KOPT-K1 (cell line): ENCODE results near the gene SUMO2.
"Not testable (repeated sequence)": the region's sequence is repeated elsewhere in the genome, so short reads cannot be mapped to it uniquely, and the experiment has no call there.

Experiments used
- H3K27ac ChIP-seq: fragments of 200-600 bp; sonication (generic); 2 replicates; pipeline ENCODE4 v1.5.1; 2016; ENCODE audit warnings: antibody characterized with exemption, mild to moderate bottlenecking, low read depth, low read length; ENCODE audit not compliant: poor library complexity, severe bottlenecking
- H3K36me3 ChIP-seq: fragments of 200-600 bp; sonication (generic); 2 replicates; pipeline ENCODE4 v1.5.1; 2017; ENCODE audit warnings: antibody characterized with exemption, mild to moderate bottlenecking, low read length, moderate library complexity; ENCODE audit not compliant: insufficient read depth
- H3K9me3 ChIP-seq: fragments of 200-600 bp; sonication (generic); 2 replicates; pipeline ENCODE4 v1.5.1; 2017; ENCODE audit warnings: antibody characterized with exemption, low read length, mild to moderate bottlenecking; ENCODE audit not compliant: insufficient read depth, poor library complexity, severe bottlenecking

The SUMO2 gene

DNA sequence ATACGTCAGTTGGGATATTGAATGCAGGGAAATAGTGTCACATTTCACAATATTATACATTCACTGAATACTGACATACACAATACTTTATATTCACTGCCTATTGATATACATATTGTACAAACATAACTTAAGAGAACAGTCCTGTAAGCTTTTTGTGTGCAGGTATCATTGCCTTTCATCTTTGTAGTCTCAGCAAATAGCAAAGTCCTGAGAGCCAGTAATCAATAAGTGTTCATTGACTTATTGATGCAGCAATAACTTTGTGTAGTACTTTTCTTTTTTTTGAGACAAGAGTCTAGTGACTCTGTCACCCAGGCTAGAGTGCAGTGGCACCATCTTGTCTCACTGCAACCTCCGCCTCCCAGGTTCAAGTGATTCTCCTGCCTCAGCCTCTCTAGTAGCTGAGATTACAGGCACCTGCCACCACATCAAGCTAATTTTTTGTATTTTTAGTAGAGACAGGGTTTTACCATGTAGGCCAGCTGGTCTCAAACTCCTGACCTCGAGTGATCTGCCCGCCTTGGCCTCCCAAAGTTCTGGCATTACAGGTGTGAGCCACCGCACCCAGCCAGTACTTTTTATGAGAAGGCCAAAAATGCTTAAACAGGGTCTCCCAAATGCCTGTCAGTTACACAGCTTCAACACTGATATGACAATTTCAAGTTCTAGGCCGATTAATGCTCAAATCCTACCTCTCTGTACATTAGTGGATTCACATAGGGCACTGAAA is 17.3 kb upstream of the SUMO2 start:
- Histone ChIP-seq H3K9me3 (no peaks in the 10 kb centered on the region), H3K36me3 (no peaks in the 10 kb centered on the region), H3K27ac (no peak overlapping the region)

DNA sequence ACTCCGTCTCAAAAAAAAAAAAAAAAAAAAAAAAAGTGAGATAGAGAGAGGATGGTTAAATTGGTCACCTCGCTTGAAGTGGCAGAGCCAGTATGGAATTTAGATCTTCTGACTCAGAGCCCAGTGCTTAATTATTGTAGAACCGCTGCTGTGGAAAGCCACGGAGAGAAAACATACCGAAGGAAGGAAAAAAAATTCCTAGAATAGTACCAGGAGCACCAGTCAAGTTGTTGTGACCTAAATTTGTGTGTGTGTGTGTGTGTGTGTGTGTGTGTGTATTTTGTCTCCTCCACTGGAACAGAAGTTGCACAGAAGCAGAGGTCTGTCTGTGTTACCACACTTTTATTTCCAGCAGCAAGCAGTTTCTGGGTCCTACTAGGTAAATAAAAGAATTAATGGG is 12.1 kb upstream of the SUMO2 start:
- no peaks in the 10 kb centered on the region for H3K36me3 ChIP-seq
- no peaks in the 10 kb centered on the region for H3K9me3 ChIP-seq
- no peak overlapping the region for H3K27ac ChIP-seq

DNA sequence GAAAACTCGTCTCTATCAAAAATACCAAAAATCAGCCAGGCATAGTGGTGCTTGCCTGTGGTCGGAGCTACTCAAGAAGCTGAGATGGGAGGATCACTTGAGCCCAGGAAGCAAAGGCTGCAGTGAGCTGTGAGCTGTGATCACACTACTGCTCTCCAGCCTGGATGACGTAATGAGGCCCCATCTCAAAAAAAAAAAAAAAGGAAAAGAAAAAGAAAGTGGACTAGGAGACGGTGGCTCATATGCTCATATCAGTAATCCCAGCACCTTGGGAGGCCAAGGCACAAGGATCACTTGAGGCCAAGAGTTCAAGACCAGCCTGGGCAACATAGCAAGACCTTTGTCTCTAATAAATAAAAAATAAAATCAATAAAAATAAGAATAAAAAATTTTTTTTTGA is 8.8 kb upstream of the SUMO2 start:
- no peaks in the 10 kb centered on the region for H3K9me3 ChIP-seq
- no peaks in the 10 kb centered on the region for H3K36me3 ChIP-seq
- no peak overlapping the region for H3K27ac ChIP-seq

DNA sequence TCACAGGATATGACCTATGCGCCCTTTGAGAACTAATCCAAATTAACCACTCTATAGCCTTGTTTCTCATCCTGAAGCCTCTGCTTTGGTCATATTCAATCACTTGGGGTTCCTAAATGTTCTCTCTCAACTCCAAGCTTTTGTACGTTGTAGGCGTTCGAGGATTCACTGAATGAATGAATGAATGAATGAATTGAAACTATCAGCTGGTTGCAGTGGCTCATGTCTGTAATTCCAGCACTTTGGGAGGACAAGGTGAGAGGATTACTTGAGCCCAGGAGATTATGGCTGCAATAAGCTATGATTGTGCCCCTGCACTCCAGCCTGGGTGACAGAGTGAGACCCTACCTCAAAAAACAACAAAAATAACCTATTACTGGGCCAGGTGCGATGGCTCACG is 5.9 kb upstream of the SUMO2 start:
- H3K36me3 ChIP-seq, result no peaks in the 10 kb centered on the region
- no peak overlapping the region for H3K27ac ChIP-seq
- no peaks in the 10 kb centered on the region for H3K9me3 ChIP-seq

DNA sequence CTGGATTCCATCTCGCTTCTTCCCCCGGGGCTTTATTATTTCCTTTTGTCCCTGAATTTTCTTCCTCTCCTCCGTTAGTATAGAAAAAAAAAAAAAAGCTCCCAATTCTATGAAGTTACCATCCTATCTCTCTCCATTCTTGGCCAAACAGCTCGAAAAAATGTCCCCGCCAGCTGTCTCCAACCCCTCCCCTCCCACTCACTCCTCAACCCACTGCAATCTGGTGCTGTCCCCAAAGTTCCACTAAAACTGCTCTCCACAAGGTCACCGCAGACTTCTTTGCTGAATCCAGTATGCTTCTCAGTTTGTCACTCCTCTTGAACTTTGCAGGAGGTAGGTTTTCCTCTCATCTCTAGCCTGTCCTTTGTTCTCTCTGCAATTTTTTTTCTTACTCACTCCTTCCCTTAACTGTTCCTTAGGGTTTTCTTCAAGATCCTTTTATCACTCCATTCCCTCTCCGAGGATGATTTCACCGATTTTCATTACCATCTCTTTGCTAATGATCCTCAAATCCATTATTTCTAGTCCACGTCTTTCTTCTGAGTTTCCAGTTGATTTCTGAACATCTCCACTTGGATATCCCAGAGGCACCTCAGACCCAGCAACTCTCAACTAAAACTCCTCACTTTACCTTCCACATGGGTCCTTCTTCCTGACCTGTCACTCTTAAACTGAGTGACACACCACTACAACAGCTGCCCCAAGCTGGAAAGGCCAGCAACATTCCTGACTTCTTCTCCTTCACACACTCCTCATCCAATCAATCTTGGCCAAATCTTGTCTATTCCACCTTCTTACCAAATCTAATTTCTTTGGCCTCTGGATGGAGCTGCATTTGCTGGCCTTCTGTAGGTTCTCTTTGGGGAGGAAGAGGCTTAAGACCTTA is 1.5 kb upstream of the SUMO2 start:
- peaks cover 14% of the 10 kb centered on the region for H3K36me3 ChIP-seq
- no peaks in the 10 kb centered on the region for H3K9me3 ChIP-seq
- peak overlapping the region; percentile 97 for H3K27ac ChIP-seq

DNA sequence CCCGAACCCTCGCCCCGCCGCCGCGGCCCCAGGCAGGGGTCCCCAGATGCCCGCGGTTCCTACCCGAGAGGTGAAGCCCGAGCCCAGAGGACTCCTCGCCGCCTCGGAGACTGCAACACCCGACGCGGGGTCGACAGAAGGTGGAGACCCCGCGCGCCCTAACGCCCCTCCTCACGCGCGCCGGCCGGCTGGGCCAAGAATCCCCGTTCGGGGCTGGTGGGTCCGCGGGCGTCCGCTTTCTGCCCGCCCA is 515 bp downstream of the SUMO2 start:
- H3K9me3 ChIP-seq, result no peaks in the 10 kb centered on the region
- H3K27ac ChIP-seq, result peak overlapping the region; percentile 97
- H3K36me3 ChIP-seq, result peaks cover 34% of the 10 kb centered on the region

DNA sequence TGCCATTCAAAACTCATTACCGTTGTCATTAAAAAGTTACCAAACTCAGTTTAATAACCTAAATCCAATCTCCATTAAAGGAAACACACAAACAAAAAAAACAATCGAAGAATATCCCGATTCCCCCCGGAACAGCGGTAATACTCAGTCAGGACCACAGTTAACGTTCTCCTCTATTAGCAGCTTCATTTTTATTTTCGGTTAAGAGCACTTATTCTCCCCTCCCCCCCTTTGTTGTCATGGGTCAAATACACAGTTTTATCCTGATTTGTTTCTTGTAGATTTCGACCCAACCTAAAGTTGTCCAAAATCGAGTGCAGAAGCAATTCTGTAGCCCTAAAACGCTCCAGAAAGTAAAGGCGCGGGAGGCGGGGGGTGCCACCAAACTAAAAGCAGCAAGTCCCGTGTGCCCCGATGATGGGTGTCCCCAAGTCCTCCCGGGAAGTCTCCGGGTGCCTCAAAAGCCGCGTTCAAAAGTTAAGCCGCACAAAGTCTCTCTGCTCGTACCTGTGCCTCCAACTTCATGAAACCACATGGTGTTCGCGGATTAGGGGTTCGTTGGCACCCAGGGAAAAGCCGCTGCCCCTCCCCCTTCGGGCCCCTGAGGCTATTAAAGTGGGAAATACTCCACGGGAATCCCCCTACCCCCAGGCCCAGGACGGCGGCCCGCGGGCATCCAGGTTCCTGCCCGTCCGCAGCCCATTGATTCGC is 996 bp downstream of the SUMO2 start:
- H3K9me3 ChIP-seq, result no peaks in the 10 kb centered on the region
- H3K36me3 ChIP-seq, result peaks cover 39% of the 10 kb centered on the region
- peak overlapping the region; percentile 97 for H3K27ac ChIP-seq

DNA sequence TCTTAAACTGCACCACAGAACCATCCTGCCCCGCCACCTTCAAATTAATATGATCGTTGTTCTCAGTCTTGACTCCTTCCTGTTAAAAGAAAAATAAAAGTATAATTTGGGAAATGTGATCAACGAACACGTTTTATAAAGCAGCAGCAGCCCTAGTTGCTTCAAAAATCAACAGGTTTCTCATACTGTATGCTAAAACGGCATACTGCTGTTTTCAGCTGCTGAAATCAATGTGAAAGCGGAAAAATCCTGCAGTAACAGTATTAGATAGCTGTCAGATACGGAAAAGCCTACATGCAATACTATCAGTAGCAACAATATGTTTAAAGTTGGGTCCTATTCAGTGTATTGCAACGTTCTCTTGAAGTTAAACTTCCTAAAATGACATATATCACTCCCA is 1.6 kb downstream of the SUMO2 start:
- Histone ChIP-seq H3K27ac (peak overlapping the region; percentile 97), H3K9me3 (no peaks in the 10 kb centered on the region), H3K36me3 (peaks cover 45% of the 10 kb centered on the region)

DNA sequence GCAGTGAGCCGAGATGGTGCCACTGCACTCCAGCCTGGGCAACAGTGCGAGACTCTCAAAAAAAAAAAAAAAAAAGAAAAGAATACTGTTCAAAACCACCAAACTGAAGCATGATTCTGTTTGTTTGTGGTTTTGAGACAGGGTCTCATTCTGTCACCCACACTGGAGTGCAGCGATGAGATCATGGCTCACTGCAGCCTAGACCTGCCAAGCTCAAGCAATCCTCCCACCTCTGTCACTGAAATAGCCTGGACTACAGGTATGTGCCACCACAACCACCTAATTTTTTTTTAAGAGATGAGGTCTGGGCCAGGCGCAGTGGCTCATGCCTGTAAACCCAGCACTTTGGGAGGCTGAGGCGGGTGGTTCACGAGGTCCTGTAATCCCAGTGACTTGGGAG is 4.3 kb downstream of the SUMO2 start:
- Histone ChIP-seq H3K27ac (peak overlapping the region; percentile 28), H3K9me3 (no peaks in the 10 kb centered on the region), H3K36me3 (peaks cover 72% of the 10 kb centered on the region)

DNA sequence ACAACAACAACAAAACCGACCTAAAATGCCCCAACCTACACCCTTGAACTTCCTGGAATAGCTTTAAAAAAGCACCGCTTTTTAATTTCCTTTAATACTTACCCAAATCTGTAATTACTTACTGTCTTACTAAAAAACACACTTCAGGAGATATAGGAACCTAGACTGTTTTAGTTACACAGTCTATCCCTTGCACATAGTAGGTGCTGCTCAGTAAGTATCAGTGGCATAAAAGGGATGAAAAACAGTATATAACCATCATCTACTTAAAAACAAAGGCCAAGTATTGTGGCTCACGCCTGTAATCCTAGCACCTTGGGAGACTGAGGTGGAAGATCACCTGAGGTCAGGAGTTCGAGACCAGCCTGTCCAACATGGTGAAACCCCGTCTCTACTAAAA is 6.1 kb downstream of the SUMO2 start:
- H3K36me3 ChIP-seq, result peaks cover 90% of the 10 kb centered on the region

DNA sequence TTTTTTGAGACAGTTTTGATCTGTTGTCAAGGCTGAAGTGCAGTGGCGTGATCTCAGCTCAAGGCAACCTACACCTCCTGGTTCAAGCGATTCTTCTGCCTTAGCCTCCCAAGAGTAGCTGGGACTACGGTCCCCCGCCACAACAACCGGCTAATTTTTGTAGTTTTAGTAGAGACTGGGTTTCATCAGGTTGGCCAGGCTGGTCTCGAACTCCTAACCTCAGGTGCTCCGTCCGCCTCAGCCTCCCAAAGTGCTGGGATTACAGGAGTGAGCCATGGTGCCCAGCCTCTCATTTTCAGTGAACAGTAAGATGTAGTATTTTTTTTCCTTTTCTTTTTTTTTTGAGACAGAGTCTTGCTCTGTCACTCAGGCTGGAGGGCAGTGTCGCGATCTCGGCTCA is 7.8 kb downstream of the SUMO2 start:
- H3K36me3 ChIP-seq, result peaks cover 100% of the 10 kb centered on the region
- H3K27ac ChIP-seq, result no peak overlapping the region
- H3K9me3 ChIP-seq, result no peaks in the 10 kb centered on the region

More for the DNA sequence above, 6.1 kb downstream of the SUMO2 start:
- Histone ChIP-seq H3K27ac (no peak overlapping the region), H3K9me3 (no peaks in the 10 kb centered on the region)

DNA sequence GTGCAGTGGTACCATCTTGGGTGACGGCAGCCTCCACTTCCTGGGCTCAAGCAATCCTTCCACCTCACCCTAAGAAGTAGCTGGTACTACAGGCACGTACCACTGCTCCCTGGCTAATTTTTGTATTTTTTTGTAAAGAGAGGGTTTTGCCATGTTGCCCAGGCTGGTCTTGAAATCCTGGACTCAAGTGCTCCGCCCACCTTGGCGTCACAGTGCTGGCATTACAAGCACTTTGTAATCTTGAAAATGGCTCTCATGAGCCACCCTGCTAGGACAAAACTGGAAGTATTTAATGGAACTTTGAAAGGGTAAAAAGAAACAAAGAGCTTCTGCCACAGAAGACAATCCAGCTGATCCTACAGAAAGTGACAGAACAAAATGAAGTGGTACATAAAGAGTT is 9.2 kb downstream of the SUMO2 start:
- Histone ChIP-seq H3K9me3 (no peaks in the 10 kb centered on the region), H3K36me3 (peaks cover 100% of the 10 kb centered on the region), H3K27ac (no peak overlapping the region)

DNA sequence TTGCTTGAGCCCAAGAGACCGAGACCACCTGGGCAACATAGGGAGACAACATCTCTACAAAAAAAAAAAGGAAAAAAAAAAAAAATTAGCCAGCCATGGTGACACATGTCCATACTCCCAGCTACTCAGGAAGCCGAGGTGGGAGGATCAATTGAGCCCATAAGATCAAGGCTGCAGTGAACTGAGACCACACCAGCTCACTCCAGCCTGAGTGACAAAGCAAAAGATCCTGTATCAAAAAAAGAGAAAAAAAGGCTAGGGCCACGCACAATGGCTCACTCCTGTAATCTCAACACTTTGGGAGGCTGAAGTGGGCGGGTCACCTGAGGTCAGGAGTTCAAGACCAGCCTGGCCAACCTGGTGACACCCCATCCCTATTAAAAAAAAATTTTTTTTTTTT is 13.8 kb downstream of the SUMO2 start:
- H3K36me3 ChIP-seq, result peaks cover 100% of the 10 kb centered on the region

DNA sequence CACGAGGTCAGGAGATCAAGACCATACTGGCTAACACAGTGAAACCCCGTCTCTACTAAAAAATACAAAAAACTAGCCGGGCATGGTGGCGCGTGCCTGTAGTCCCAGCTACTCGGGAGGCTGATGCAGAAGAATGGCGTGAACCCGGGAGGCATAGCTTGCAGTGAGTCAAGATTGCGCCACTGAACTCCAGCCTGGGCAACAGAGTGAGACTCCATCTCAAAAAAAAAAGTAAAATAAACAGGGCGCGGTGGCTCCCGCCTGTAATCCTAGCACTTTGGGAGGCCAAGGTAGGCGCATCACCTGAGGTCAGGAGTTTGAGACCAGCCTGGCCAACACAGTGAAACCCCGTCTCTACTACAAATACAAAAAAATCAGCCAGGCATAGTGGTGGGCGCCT is 18.2 kb downstream of the SUMO2 start:
- not testable (repeated sequence) for H3K9me3 ChIP-seq, H3K27ac ChIP-seq
- peaks cover 95% of the 10 kb centered on the region for H3K36me3 ChIP-seq

More for the DNA sequence above, 13.8 kb downstream of the SUMO2 start:
- Histone ChIP-seq H3K9me3 (no peaks in the 10 kb centered on the region), H3K27ac (no peak overlapping the region)

DNA sequence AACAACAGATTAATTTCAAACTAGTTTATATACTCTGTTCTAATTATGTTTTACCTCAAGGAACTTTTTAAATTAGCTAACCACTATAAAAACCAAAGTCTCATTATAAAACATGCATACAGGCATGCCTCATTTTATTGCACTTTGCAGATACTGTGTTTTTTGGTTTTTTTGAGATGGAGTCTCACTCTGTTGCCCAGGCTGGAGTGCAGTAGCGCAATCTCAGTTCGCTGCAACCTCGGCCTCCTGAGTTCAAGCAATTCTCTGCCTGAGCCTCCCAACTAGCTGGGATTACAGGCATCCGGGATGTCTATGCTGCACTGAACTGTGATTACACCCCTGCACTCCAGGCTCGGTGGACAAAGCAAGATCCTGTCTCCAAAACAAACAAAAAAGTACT is 19.7 kb downstream of the SUMO2 start:
- peaks cover 95% of the 10 kb centered on the region for H3K36me3 ChIP-seq

More for the DNA sequence above, 19.7 kb downstream of the SUMO2 start:
- no peak overlapping the region for H3K27ac ChIP-seq
- no peaks in the 10 kb centered on the region for H3K9me3 ChIP-seq
